Astrocyte of the cerebellum (primary cell): ENCODE measurements around the gene METTL14.

Source experiments
- DNase-seq: peaks from one replicate; pipeline ENCODE4 v3.0.0-alpha.2; 2011; ENCODE audit warnings: low read depth
- H3K4me3 ChIP-seq: 2 replicates; pipeline ENCODE4 v1.5.1; 2011; ENCODE audit warnings: mild to moderate bottlenecking, low read depth, low read length, moderate library complexity
- CTCF ChIP-seq: IDR thresholded peaks from 2 replicates; pipeline ENCODE4 v1.5.1; 2012; ENCODE audit warnings: low read length, low read depth, moderate library complexity, mild to moderate bottlenecking; ENCODE audit errors: missing control alignments
- in situ Hi-C: cut with HindIII; loops from 2 replicates; pipeline ENCODE4 v1.10.0; 2017; ENCODE audit warnings: low sequenced_read_pairs

METTL14 gene

DNA sequence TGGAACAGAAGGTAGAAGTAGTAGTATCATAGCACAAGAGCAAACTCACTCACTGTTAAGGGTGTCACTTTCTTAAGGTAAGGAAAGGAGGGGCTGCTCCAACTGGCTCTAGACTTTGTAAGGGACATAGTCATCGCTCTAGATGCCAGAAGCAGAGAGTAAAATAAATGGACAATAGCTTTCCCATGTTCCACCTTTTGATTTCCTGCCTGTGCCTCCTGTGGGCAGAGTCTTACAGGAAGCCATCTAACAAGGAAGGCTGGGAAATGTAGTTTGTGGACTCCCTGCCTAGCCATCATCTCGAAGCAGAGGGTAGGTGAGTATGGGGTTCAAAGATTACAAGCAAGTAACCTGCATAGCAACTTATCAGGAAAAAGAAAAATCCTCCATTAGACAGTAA, 1.7 kb upstream of the METTL14 start:
- no peak overlapping the region for H3K4me3 ChIP-seq
- in situ Hi-C loops, result no loop called here
- no peak for DNase-seq
- TF ChIP-seq CTCF, result no peak

DNA sequence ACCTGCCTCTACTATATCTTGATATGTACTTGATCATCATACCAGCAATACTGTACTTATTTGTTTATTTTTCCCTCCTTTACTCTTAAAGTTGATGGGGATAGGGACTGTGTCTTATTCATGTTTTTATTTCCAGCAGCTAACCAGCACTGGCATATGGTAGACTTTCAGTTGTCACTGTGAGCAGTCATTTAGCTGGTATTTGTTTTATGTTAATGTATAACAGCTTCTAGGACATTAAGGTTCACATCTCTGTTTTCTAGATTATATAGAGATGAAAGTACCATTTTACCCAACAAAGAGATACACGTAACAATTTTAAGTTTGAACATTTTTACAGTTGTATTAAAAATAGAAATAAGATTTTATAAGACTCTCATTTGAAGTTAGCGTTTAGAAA, 17.9 kb downstream of the METTL14 start:
- H3K4me3 ChIP-seq, result no peak overlapping the region
- no peak for TF ChIP-seq CTCF
- in situ Hi-C loops, result no loop called here
- DNase-seq, result no peak

- in situ Hi-C loops, result no loop called here
- DNase-seq, result no peak
- no peak overlapping the region for H3K4me3 ChIP-seq
- no peak for TF ChIP-seq CTCF
Observed at GRCh38 chr4:118711052-118711451, 25.9 kb downstream of the METTL14 start.

DNA sequence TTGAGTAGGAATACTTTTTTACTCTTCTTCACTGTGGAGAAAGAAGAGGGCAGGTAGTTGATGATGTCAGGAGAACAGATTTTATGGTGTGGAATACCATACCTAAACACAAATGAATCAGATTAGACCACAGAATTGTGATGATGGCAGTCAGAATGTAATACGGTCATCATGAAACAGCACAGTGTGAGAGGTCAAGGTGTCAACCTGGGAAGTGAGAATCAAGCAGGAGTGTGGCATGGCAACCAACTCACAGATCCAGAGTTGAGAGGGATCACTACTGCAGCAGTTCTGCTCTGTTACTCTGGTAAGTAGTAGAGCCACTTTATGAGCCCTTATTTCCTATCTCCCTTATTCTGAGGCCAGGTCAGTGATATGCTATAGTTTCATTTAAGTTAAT, 27.7 kb downstream of the METTL14 start:
- TF ChIP-seq CTCF, result no peak
- in situ Hi-C loops, result no loop called here
- DNase-seq, result no peak
- no peak overlapping the region for H3K4me3 ChIP-seq

DNA sequence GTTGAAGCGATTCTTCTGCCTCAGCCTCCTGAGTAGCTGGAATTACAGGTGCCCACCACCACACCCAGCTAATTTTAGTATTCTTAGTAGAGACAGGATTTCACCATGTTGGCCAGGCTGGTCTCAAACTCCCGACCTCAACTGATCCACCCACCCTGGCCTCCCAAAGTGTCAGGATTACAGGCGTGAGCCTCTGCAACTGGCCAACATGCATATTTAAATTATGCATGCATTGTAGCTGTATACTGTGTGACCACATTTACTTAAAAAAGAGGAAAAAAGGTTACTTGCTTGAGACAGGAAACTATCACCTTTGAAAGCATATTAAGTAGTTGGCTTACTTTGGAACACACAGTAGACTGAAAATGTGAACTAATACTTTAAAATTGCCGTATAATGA, 29.5 kb downstream of the METTL14 start:
- in situ Hi-C loops, result no loop called here
- no peak overlapping the region for H3K4me3 ChIP-seq
- TF ChIP-seq CTCF, result no peak
- no peak for DNase-seq

GRCh38 chr4:118716304-118716703, 31.1 kb downstream of the METTL14 start:
- in situ Hi-C loops, result no loop called here
- no peak for TF ChIP-seq CTCF

GRCh38 chr4:118718511-118719170, 33.4 kb downstream of the METTL14 start:
- in situ Hi-C loops, result no loop called here
- no peak for DNase-seq
- no peak overlapping the region for H3K4me3 ChIP-seq
- TF ChIP-seq CTCF, result no peak

More at GRCh38 chr4:118716304-118716703, 31.1 kb downstream of the METTL14 start:
- no peak for DNase-seq
- H3K4me3 ChIP-seq, result no peak overlapping the region
